Keratinocyte (primary cell): ENCODE results near the gene REEP6. TPM values are rescaled to one million over a fixed set of nuclear protein-coding genes. Genes with fewer than 3 reads are reported as not detected.

Source experiments
- DNase-seq: peaks from one replicate; pipeline ENCODE4 v3.0.0-alpha.2; 2011; ENCODE audit warnings: low read depth, missing footprints, low spot score
- FAIRE-seq: peaks from 2 replicates; lab custom pipeline; 2011; peaks lifted over from hg19 to GRCh38; lab: Jason Lieb, UNC
- H2AFZ ChIP-seq: 2 replicates; pipeline ENCODE4 v1.6.0; 2012; ENCODE audit warnings: low read length, control low read depth, inconsistent platforms; ENCODE audit not compliant: control insufficient read depth
- H3K27ac ChIP-seq: 2 replicates; pipeline ENCODE4 v1.5.1; 2011; ENCODE audit warnings: low read length; ENCODE audit not compliant: control insufficient read depth, insufficient read depth
- H3K27me3 ChIP-seq: 3 replicates; pipeline ENCODE4 v1.6.0; 2011; ENCODE audit warnings: low read length; ENCODE audit not compliant: control insufficient read depth, insufficient read depth; ENCODE audit errors: extremely low read depth
- H3K36me3 ChIP-seq, 2 experiments: 2 replicates in 1 of 2; 3 replicates in 1 of 2; pipeline ENCODE4 v1.5.1; 2011; ENCODE audit warnings: low read length in 2 of 2, mild to moderate bottlenecking in 1 of 2; ENCODE audit not compliant: control insufficient read depth in 2 of 2, insufficient read depth in 2 of 2; ENCODE audit errors: extremely low read depth in 1 of 2
- H3K4me1 ChIP-seq: 3 replicates; pipeline ENCODE4 v1.5.1; 2011; ENCODE audit warnings: low read length; ENCODE audit not compliant: control insufficient read depth, insufficient read depth; ENCODE audit errors: extremely low read depth
- H3K4me2 ChIP-seq: 3 replicates; pipeline ENCODE4 v1.6.0; 2011; ENCODE audit warnings: low read depth, low read length; ENCODE audit not compliant: control insufficient read depth, insufficient read depth; ENCODE audit errors: extremely low read depth
- H3K4me3 ChIP-seq, 3 experiments: fragments of 200-600 bp in 1 of 3; sonication (generic) in 1 of 3; 2 replicates in 2 of 3; 3 replicates in 1 of 3; pipeline ENCODE4 v1.5.1; 2011 to 2016; ENCODE audit warnings: low read length in 3 of 3, mild to moderate bottlenecking in 3 of 3, control low read depth in 2 of 3, inconsistent platforms in 1 of 3, low read depth in 1 of 3, mixed read lengths in 1 of 3, mixed run types in 1 of 3, moderate library complexity in 1 of 3; ENCODE audit not compliant: control insufficient read depth in 2 of 3, insufficient read depth in 2 of 3; ENCODE audit errors: extremely low read depth in 1 of 3
- H3K79me2 ChIP-seq: 2 replicates; pipeline ENCODE4 v1.6.0; 2012; ENCODE audit warnings: low read length; ENCODE audit not compliant: control insufficient read depth, insufficient read depth
- H3K9ac ChIP-seq: 3 replicates; pipeline ENCODE4 v1.6.0; 2011; ENCODE audit warnings: low read length; ENCODE audit not compliant: control insufficient read depth, insufficient read depth; ENCODE audit errors: extremely low read depth
- H3K9me1 ChIP-seq: 3 replicates; pipeline ENCODE4 v1.6.0; 2011; ENCODE audit warnings: low read length; ENCODE audit not compliant: control insufficient read depth, insufficient read depth; ENCODE audit errors: extremely low read depth
- H3K9me3 ChIP-seq: 2 replicates; pipeline ENCODE4 v1.5.1; 2012; ENCODE audit warnings: low read depth, low read length; ENCODE audit not compliant: control insufficient read depth
- H4K20me1 ChIP-seq: 3 replicates; pipeline ENCODE4 v1.6.0; 2011; ENCODE audit warnings: low read length; ENCODE audit not compliant: control insufficient read depth, insufficient read depth; ENCODE audit errors: extremely low read depth
- EZH2 ChIP-seq: IDR thresholded peaks from one replicate; pipeline ENCODE4 v1.6.1; 2012; ENCODE audit warnings: inconsistent platforms, mild to moderate bottlenecking, low read length, moderate library complexity
- dilution Hi-C: fragments of 300-500 bp; cut with MboI; formaldehyde crosslinking; loops from one replicate; pipeline ENCODE4 v1.7.0; 2020; ENCODE audit warnings: low sequenced_read_pairs; ENCODE audit not compliant: extremely low pct_ligation_motif_present
- polyA plus RNA-seq, 5 experiments: library from polyadenylated mRNA; depleted of rRNA in 3 of 5; stranded (reverse) in 3 of 5; stranded (forward) in 1 of 5; unstranded in 1 of 5; fragments of >200 nt; gene quantifications; 1 replicate in 1 of 5; 2 replicates in 3 of 5; 3 replicates in 1 of 5; pipeline versions ENCODE4 v1.2.1 to v1.2.3, GENCODE V29; 2011 to 2012; ENCODE audit warnings: missing spikeins in 2 of 5, low read depth in 1 of 5, low replicate concordance in 1 of 5
- TF ChIP-seq, protein P1 (sequence below), 3 experiments: IDR thresholded peaks in 1 of 3; conservative IDR thresholded peaks in 1 of 3; optimal IDR thresholded peaks in 1 of 3; 2 replicates in 2 of 3; 3 replicates in 1 of 3; pipeline versions ENCODE3 to v1.5.1; 2011; ENCODE audit warnings: low read length in 3 of 3, mild to moderate bottlenecking in 3 of 3, moderate library complexity in 2 of 3, control low read depth in 1 of 3, inconsistent platforms in 1 of 3; ENCODE audit not compliant: insufficient read depth in 2 of 3; ENCODE audit errors: extremely low read depth in 1 of 3

The REEP6 gene
- polyA plus RNA-seq, 1 donor (not counting 4 experiments of a cell fraction or from before 2014, with no cell fraction given), result 1.2 TPM

DNA sequence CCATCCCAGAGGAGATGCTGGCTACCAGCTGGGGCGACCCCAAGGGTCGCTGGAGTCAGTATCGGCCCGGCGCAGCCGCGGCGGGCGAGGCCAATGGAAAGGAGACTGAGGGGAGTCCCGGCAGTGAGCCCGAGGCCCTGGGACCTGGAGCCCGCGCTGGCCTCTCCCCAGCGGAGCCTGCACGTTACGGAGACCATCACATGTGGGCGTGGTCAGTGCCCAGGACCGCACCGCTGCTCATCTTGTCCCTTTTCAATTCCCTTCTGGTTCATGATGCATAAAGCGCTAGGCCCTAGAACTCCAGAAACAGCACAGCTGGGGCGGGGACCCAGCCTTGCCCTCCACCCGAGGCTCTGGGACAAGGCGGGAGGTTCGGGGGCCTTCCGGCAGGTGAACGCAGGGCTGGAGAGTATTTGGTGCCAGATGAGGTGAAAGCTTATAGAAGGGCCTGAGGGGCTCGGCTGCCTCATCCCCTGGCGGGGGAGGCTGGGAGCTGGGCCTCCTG, 19.9 kb upstream of the REEP6 start:
- Histone ChIP-seq H4K20me1 (peaks cover 11% of the 10 kb centered on the region), H3K4me3 (peak overlapping the region in 2 of 3 experiments; percentile 51 to 60), H3K36me3 (peaks cover 5 to 6% of the 10 kb centered on the region in 2 experiments), H2AFZ (no peak overlapping the region), H3K4me1 (peaks cover 9% of the 10 kb centered on the region), H3K4me2 (peak overlapping the region; percentile 70), H3K27me3 (peaks cover 47% of the 10 kb centered on the region), H3K27ac (no peak overlapping the region), H3K79me2 (peaks cover 5% of the 10 kb centered on the region), H3K9ac (no peak overlapping the region), H3K9me1 (peaks cover 4% of the 10 kb centered on the region), H3K9me3 (no peaks in the 10 kb centered on the region)
- dilution Hi-C loops, result no loop called here
- DNase-seq, result no peak
- no peak for FAIRE-seq
- TF ChIP-seq, protein P1, sequence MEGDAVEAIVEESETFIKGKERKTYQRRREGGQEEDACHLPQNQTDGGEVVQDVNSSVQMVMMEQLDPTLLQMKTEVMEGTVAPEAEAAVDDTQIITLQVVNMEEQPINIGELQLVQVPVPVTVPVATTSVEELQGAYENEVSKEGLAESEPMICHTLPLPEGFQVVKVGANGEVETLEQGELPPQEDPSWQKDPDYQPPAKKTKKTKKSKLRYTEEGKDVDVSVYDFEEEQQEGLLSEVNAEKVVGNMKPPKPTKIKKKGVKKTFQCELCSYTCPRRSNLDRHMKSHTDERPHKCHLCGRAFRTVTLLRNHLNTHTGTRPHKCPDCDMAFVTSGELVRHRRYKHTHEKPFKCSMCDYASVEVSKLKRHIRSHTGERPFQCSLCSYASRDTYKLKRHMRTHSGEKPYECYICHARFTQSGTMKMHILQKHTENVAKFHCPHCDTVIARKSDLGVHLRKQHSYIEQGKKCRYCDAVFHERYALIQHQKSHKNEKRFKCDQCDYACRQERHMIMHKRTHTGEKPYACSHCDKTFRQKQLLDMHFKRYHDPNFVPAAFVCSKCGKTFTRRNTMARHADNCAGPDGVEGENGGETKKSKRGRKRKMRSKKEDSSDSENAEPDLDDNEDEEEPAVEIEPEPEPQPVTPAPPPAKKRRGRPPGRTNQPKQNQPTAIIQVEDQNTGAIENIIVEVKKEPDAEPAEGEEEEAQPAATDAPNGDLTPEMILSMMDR (optimal IDR thresholded peaks at IDR 0.05 in 1 of 3, IDR thresholded peaks at IDR 0.05 in 1 of 3, conservative IDR thresholded peaks at IDR 0.05 in 1 of 3; ENCODE audit: extremely low read depth in 1 of 3, insufficient read depth in 2 of 3, low read length in 3 of 3), result no peak
- TF ChIP-seq EZH2, result peak; percentile 80

DNA sequence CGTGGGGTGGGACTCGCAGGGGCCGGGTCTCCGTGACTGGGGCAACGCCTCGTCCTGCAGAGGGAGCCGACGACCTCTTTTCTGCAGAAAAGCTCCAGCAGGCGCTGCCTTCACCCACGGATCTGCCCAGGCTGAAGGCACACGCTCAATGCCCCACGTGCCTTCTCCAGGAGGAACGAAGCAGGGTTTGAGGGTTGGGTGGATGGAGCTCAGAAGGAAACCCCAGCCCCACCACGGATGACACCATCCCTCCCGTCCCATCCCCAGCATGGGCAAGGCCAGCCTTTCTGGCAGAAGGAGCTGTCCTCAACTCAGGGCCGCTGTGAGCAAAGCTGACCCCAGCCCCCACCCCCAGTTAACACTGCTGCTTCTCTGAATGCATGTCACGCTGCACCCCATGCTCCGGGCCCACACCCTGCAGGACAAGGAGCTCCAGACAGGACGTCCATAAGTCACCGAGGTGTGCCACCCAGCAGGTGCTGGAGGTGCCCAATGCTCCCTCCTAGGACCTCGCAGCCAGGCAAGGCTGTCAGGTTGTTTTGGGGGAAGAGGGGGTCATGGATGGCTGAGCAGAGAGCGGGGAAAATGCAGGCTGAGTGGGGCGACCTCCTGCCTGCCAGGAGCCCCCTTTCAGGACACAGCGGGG, 19.3 kb upstream of the REEP6 start:
- Histone ChIP-seq H3K9ac (no peak overlapping the region), H3K9me1 (peaks cover 4% of the 10 kb centered on the region), H4K20me1 (peaks cover 9% of the 10 kb centered on the region), H2AFZ (no peak overlapping the region), H3K9me3 (no peaks in the 10 kb centered on the region), H3K4me1 (peaks cover 9% of the 10 kb centered on the region), H3K4me3 (no peak overlapping the region), H3K27me3 (peaks cover 41% of the 10 kb centered on the region), H3K4me2 (peak overlapping the region; percentile 22), H3K36me3 (peaks cover 5 to 11% of the 10 kb centered on the region in 2 experiments), H3K79me2 (peaks cover 11% of the 10 kb centered on the region), H3K27ac (no peak overlapping the region)
- no peak for FAIRE-seq
- no peak for DNase-seq
- no peak for TF ChIP-seq EZH2
- TF ChIP-seq, protein P1 (optimal IDR thresholded peaks at IDR 0.05 in 1 of 3, IDR thresholded peaks at IDR 0.05 in 1 of 3, conservative IDR thresholded peaks at IDR 0.05 in 1 of 3; ENCODE audit: extremely low read depth in 1 of 3, insufficient read depth in 2 of 3, low read length in 3 of 3), result peak in 1 of 3 experiments; percentile 16
- dilution Hi-C loops, result no loop called here
